Measurements from ENCODE around the gene AKNA. TPM values are rescaled to one million over a fixed set of nuclear protein-coding genes. Genes with fewer than 3 reads are reported as not detected.

The AKNA gene
- polyA plus RNA-seq, 1 experiment, result 7.0 TPM

GRCh38 chr9:114302727-114303126 lies 85.1 kb downstream of the AKNA start:
- POLR2A ChIA-PET, result interaction anchor here (0.7 kb wide), 1 partner anchor 135 kb away, joined by 4 read pairs; no protein-coding TSS in a partner anchor
- no peak overlapping the region for H3K4me3 ChIP-seq (ENCODE audit: low read depth, low read length)
- H3K27ac ChIP-seq (ENCODE audit: low read depth, low read length), result no peak overlapping the region
- CTCF ChIA-PET, result interaction anchor here (1.3 kb wide), 1 partner anchor 11 kb away, joined by 3 read pairs; no protein-coding TSS in a partner anchor
- DNase-seq (ENCODE audit: low read depth, low spot score), result no peak
- TF ChIP-seq CTCF (IDR thresholded peaks at IDR 0.05; ENCODE audit: low read depth, low read length), result no peak
- H3K27me3 ChIP-seq (ENCODE audit: control insufficient read depth, insufficient read depth, low read length), result no peaks in the 10 kb centered on the region
- H3K9me3 ChIP-seq (ENCODE audit: control insufficient read depth, insufficient read depth, low read length), result no peaks in the 10 kb centered on the region

- Histone ChIP-seq H3K4me3 (ENCODE audit: low read depth, low read length) (no peak overlapping the region), H3K9me3 (ENCODE audit: control insufficient read depth, insufficient read depth, low read length) (no peaks in the 10 kb centered on the region), H3K27me3 (ENCODE audit: control insufficient read depth, insufficient read depth, low read length) (no peaks in the 10 kb centered on the region), H3K27ac (ENCODE audit: low read depth, low read length) (no peak overlapping the region)
- no peak for TF ChIP-seq CTCF (IDR thresholded peaks at IDR 0.05; ENCODE audit: low read depth, low read length)
- DNase-seq (ENCODE audit: low read depth, low spot score), result no peak
- ChIA-PET CTCF (interaction anchor here (1.3 kb wide), 1 partner anchor 10 kb away, joined by 3 read pairs; no protein-coding TSS in a partner anchor), POLR2A (interaction anchor here (0.7 kb wide), 1 partner anchor 134 kb away, joined by 4 read pairs; no protein-coding TSS in a partner anchor)
These were observed 85.8 kb downstream of the AKNA start for GRCh38 chr9:114301798-114302565.

GRCh38 chr9:114300846-114301797 lies 86.7 kb downstream of the AKNA start:
- Histone ChIP-seq H3K4me3 (ENCODE audit: low read depth, low read length) (no peak overlapping the region), H3K27ac (ENCODE audit: low read depth, low read length) (no peak overlapping the region), H3K27me3 (ENCODE audit: control insufficient read depth, insufficient read depth, low read length) (no peaks in the 10 kb centered on the region), H3K9me3 (ENCODE audit: control insufficient read depth, insufficient read depth, low read length) (no peaks in the 10 kb centered on the region)
- TF ChIP-seq CTCF (IDR thresholded peaks at IDR 0.05; ENCODE audit: low read depth, low read length), result no peak
- POLR2A ChIA-PET, result no interaction called here
- no peak for DNase-seq (ENCODE audit: low read depth, low spot score)
- CTCF ChIA-PET, result interaction anchor here (1.1 to 2.1 kb wide), 2 partner anchors 193 to 219 kb away, joined by 4 to 10 read pairs; no protein-coding TSS in a partner anchor

- Histone ChIP-seq H3K27ac (ENCODE audit: low read depth, low read length) (no peak overlapping the region), H3K27me3 (ENCODE audit: control insufficient read depth, insufficient read depth, low read length) (no peaks in the 10 kb centered on the region), H3K9me3 (ENCODE audit: control insufficient read depth, insufficient read depth, low read length) (no peaks in the 10 kb centered on the region), H3K4me3 (ENCODE audit: low read depth, low read length) (no peak overlapping the region)
- DNase-seq (ENCODE audit: low read depth, low spot score), result no peak
- TF ChIP-seq CTCF (IDR thresholded peaks at IDR 0.05; ENCODE audit: low read depth, low read length), result no peak
- CTCF ChIA-PET, result interaction anchor here (1.0 to 2.1 kb wide), 3 partner anchors 9 to 218 kb away, joined by 4 to 10 read pairs (median 9); no protein-coding TSS in a partner anchor
- POLR2A ChIA-PET, result no interaction called here
These were observed 87.5 kb downstream of the AKNA start for GRCh38 chr9:114300153-114300845.

Data from AG04450 (cell line).